Stimulated activated CD8-positive, alpha-beta memory T cell treated with anti-CD3 and anti-CD28 coated beads, Interleukin-7, amount 100 ng/mL, for 24 hours (primary cell): Measurements from ENCODE around the gene PIK3C2G.

Source experiments
- DNase-seq: peaks from one replicate; pipeline ENCODE4 v3.0.0-alpha.2; 2020; ENCODE audit warnings: low read depth

PIK3C2G gene

DNA sequence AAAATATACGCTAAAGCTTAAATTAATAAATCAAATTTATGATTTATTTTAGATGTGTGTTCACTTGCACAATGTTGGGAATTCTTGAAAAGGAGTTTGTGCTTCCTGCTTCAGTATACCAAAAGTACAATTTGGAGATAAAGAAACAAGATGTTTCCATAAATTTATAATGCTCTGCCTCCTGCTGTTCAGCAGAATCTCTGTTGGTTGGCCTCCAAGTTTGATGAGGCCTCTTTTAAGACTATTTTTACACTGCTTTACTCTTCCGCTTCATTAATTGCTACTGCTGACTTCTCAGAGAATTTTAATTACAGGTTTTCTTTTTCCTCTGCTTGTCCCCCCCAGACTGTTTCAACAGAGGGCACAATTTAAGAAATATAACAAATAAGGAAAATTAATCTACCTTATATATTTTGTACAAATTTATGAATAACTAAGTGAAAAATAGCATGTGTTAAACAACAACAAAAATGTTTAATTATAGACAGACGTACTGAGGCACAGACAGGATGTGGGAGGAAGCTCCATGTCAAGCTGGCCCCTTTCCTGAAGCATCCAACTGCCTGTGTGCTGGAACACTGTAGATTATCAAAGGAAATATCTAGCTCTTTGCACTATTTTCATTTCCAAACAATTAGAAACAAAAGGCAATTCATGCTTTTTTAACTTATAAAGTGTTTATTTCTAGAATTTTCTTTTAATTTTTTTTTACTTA lies 83.9 kb downstream of the PIK3C2G start:
- DNase-seq, result no peak

DNA sequence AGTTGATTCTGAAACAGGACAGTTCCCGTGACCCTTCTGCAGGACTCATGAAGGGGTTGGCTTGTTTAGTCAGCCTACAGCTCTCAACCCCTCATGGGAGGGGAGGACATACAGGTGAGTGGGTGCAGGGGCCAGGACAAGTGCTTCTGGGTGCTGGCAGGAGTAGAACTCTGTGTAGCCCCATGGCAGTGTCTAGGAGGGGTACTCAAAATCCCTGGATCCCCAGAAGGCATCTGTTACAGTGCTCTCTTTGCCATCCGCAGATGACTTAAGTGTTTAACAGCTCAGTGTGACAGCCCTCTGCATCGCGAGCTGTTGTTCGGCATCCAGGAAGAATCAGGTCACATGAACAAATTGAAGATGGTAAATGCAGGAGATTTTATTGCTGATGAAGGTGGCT lies 91.0 kb downstream of the PIK3C2G start:
- DNase-seq, result no peak

DNA sequence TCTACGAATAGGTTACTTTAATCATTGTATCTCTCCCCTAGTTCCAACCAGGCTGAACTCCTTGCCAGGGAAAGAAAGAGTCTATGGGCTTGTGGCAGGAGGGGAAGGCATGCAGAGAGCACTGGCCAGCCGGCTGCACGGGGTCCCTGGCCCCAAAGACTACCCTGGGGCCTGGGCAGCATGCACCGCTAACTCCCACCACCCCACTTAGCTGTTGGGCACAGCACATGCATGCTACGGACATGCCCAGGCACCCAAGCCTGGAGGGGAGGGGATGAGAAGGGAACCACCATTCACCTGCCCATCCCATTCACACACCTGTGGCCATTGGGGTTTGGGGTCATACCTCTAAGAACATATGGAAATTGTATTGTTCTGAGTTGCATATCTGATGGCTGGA lies 94.1 kb downstream of the PIK3C2G start:
- DNase-seq, result no peak

DNA sequence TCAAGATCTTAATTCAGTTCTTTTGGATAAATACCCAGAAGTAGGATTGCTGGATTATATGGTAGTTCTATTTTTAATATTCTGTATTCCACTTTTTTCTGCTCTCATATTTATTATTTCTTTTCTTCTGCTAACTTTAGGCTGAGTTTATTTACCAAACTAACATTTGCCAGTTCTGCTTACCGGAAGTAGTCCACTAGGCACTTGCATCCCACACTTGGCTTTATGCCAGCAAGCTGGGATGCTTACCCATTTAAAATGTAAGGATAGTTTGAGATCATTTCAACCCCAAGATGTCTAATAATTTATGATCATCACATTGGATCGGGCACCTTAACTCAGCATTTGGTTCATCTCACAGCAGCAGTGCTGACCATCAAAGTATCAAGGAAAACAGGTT lies 96.8 kb downstream of the PIK3C2G start:
- DNase-seq, result no peak

DNA sequence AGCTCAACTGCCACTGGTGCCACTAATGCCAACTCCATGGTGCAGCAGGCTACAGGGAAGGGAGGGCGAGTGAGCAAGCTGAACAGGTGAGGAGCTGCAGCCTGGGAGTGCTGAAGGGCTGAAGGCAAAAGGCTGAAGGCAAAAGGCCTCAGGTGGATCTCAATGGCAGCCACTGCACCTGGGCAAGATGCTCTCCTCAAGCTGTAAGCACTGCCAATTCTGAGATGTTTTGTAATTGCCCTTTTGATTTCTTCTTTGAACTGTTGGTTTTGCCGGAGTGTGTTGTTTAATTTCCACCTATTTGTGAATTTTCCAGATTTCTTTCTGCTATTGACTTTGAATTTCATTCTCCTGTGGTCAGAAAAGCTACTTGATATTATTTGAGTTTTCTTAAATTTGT lies 97.6 kb downstream of the PIK3C2G start:
- no peak for DNase-seq

DNA sequence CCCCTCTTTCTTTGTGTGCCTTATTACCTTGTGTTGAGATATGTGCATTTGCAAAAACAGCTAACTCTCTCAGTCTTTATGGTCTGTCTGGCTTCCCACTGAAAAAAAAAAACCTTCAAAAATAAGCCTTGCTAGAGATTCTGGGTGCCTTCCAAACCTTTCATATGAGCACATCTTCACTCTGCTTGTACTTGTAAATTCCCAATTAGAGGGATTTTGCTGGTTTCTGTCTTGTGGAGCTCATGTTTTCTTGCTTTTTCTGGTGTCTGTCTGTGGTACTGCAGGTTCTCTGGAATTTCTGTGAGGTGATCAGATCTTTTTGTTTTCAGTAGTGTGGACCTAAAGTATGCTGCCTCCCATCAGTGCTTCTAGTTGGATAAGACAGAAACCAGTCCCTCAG lies 100.1 kb downstream of the PIK3C2G start:
- DNase-seq, result no peak

DNA sequence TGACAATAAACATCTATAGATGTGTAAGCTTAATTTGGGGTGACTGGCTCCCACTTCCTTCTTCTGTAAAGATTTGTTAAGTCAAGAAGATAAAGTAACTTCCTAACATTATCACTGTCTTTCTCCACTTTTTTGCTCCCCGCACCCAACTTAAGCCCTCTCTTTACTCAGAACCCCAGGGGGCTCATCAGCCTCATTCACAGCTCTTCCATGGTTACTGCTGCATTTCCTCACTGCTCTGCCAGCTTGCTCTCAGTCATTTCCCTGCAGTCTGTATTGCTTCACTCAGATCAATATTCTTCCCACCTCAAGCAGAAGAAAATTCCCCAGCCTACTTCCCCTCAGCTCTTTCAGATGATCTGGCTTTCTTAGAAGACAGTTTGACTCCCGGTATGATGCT lies 102.0 kb downstream of the PIK3C2G start:
- no peak for DNase-seq

DNA sequence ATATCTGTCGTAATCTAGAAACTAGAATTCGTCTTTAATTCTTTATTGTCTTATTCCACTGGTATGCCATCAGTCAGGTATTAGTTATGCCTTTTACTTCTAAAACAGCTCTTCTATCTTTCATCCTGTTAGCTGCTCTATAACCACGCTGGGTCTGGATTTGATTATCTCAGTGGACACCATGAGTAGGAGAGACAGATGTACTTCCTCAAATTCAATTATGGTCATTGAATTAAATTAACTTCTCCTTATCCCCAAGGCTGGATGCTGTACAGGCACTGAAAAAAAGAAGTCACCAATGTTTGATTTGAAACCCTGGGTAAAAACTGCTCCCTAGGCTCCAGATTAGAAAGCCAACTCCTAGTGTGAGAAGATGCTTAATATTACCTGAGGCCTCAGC lies 107.3 kb downstream of the PIK3C2G start:
- no peak for DNase-seq

DNA sequence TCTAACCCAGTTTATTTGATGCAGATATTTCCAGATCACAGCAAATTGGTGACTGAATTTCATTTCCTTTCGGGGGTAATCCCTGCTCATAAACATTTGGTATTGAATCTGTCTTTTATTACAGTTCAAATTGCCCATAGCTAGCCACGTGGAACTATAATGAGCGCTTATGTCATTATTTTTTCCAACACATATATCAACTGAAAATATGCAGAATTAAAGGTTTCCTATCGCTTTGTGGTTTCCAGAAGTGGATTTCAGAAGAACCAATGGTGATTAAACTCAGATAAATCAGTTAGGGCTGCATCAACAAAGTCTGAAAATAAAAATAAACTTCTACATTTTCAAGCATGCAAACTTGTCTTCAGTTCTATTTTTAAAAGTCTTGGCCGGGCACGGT lies 111.9 kb downstream of the PIK3C2G start:
- no peak for DNase-seq

DNA sequence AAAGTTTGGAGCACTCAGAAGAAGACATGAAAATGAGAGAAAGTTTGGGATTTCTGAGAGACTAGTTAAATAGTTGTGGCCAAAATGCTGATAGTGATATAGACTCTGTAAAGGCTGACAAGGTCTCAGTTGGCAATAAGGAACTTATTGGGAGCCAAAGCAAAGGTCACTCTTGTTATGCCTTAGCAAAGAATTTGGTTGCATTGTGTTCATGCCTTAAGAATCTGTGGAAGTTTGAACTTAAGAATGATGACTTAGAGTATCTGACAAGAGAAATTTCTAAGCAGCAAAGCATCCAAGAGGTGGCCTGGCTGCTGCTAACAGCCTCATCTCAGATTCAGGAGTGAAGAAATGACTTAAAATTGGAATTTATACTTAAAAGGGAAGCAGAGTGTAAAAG lies 113.8 kb downstream of the PIK3C2G start:
- no peak for DNase-seq

DNA sequence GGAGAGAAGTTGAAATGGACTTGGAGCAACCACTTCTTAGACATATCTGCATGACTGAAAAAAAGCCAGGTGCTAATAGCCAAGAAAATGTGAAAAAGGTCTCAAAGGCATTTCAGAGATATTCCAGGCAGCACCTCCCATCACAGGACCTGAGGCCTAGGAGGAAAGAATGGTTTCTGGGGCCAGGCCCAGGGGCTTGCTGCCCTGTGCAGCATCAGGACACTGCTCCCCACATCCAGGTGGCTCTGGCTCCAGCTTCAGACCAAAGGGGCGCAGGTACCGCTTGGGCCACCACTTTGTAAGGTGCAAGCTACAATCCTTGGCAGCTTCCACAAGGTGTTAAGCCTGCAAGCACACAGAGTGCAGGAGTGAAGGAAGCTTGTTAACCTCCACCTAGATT lies 114.3 kb downstream of the PIK3C2G start:
- DNase-seq, result no peak

DNA sequence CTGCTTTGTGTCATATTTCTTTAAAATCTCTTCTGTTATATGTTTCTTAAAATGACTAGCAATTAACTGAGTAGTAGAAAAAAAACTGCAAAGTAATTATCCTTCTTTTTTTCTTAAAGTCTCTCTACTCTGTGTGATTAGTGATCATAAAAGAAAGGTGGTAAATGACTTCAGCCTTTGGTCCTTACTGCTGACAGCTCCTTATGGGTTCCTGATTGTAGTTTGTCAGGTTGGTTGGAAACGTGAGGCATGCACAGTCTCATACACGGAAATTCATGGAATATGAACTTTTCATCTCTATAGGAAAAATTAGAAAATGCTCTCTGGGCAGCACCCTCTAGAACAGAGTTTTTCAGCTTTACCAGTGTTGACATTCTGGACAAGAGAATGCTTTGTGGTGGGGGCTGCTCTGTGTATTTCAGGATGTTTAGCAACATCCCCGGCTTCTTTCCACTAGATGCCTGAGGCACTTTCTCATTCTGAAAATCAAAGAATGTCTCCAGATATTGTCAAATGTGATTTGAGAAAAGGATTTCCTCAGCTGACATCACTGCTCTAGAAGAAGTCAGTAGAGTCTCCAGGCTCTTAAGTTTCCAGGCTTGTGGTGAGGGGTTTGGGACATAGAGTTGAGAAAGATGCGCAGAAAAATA lies 121.0 kb downstream of the PIK3C2G start:
- no peak for DNase-seq

DNA sequence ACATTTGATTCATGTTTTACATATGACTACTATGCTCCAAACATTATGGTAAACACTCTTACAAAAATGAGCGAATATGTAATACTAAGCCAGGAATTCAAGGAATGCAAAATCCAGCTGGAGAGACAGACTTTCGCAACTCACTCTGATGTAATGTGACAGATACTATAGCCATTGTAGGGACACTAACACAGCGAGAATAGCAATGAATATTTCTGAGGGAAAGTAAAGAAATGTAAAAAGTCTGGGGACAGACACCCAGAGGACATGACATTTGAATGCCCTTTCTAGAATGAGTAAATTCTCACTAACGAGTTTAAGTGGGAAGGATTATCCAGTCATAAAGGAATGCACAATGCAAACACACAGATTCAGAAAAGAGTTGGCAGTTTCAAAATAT lies 121.9 kb downstream of the PIK3C2G start:
- no peak for DNase-seq

DNA sequence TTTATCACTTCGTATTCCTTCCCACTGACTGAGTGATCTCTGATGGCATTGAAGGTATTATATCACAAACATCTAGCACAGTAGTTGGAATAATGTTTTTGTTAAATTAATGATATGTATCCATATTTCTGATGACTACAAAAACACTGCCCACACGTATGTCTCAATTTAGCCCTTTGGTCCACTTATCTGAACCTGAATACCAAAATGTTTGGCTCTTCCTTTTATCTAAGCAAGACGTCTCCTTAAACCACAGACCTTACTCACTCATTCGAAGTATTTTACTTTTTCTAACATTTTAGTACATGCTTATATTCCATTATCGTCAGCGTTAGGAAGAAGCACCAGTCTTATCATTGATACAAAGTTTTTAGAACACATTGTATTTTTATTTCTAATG lies 126.4 kb downstream of the PIK3C2G start:
- DNase-seq, result no peak

DNA sequence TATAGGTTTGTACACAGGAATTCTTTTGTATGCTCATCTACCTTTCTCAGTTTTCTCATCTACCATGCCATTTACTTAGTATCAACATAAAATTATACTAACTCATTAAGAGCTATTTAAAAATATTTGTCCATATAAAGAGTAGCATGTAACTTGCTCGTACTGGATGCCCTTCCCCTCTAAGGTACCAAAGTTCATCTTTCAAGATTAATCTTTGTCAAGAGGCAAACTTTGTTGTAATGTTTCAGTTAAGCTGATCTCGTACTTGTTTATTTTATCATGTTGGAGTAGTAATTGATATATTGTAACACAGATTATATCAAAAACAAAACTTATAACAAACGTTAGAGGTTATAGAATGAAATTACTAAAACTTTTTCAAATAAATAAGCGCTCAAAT lies 128.5 kb downstream of the PIK3C2G start:
- DNase-seq, result no peak

DNA sequence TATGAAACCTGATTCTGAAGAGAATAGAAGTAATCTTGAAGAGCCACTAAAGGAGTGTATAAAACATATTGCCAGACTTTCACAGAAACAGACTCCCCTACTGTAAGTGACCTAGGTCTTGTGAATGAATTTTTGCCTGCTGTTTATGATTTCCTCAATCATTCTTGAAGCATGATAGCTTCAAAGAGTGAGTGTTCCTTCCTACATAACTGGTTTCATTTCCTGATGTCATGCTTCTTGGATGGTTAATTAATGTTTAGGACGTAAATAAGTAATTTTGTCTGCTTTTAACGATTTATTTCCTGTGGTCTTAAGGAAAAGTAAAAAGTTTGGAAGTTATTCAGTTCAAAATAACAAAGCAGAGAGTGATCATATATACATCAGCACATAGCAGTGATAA lies 129.8 kb downstream of the PIK3C2G start:
- DNase-seq, result no peak

DNA sequence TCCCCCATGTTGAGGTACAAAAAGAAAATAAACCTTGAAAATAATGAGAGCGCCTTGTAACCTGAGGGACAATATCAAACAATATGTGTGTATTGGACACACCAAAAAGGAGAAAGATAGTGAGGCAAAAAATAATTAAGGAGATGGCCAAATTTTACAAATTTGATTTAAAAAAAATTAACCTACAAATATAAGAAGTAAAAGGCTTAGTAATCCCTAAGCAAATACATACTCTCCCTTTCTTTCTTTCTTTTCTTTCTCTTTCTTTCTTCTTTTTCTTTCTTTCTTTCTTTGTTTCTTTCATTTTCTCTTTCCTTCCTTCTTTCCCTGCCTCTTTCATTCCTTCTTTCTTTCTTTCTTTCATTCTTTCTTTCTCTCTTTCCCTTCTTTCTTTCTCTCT lies 133.4 kb downstream of the PIK3C2G start:
- no peak for DNase-seq

DNA sequence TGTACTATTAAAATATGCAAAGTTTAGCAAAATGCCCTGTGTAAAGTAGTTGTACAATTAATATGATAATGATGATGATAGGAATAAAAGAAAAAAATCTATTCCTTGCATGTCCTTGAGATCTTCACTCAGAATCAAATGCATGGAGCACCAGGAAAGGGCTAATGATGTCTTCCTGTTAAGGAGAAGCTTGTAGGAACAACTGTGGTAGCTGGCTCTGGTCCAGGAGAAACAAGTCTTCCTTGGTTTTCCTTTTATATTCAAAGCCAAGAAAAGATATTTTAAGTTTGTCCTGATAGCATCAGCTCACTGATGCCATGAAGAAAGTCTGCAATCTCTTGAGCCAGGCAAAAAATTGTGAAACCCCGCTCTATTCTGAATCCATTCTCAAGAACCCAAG lies 138.9 kb downstream of the PIK3C2G start:
- no peak for DNase-seq

DNA sequence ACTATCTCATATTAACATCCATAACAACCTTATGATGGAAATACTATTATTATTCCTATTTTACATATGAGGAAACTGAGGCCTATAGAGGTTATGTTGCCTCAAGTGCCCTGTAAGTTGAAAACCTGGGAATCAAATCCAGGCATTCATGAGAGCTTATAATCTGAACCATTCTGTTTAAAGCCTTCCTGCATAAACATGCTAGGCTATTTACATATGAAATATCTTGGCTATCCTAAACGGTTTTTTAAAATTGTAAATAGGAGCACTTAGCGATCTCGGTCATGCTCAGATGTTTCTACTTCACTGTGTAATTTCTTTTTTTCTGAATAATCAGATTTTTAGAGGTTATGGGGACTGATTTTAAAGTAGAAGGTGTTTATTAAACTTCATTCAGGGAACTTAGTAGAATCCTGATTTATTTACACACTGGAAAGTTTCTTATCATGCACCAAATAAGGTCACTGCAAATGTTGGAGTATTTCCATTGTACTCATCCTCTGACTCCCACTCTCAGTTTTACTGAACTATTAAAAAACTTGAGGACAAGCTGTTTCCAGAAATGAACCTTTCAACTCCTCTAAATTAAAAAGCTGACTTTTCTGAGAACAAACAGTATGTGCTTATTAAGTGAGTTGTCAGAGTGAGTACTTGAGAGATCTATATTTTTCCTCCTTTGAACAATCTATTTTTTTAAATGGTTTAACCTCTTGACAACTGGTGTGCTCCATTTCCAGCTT lies 141.7 kb downstream of the PIK3C2G start:
- DNase-seq, result no peak

DNA sequence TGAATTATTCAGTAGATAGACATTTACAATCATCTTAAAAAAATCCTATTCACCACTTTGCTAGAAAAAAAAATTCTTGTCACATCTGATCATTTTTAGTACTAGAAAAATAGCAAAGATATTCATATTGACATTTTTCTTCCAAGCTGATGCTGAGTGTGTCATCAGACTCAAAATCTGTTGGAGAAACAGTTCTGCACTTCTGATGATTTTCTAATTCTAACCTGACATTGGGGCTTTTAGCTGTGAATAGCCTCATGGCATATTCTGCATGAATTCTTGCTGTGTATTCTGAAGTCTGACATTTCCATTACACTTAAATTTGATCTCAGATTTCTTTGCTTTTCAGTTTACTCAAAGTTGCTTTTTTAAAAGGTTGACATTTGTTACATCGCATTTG lies 150.1 kb downstream of the PIK3C2G start:
- DNase-seq, result no peak

DNA sequence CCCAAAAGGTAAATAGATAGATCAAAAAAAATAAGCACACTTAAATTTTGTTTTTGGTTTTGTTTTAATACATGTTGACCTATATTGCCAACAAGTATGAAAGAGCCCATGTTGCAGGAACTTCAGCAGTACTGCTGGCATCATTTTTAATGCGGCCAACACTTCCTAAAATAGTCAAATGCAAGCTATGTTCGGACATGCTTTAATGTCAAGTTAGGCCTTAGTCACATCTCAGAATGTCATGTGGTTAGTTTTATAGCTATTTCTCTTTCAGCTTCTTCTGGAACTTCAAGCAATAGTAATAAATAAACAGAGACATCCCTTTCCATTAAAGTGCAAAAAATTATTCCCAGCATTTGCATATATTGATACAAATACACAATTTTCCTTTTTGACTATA lies 153.4 kb downstream of the PIK3C2G start:
- DNase-seq, result no peak

DNA sequence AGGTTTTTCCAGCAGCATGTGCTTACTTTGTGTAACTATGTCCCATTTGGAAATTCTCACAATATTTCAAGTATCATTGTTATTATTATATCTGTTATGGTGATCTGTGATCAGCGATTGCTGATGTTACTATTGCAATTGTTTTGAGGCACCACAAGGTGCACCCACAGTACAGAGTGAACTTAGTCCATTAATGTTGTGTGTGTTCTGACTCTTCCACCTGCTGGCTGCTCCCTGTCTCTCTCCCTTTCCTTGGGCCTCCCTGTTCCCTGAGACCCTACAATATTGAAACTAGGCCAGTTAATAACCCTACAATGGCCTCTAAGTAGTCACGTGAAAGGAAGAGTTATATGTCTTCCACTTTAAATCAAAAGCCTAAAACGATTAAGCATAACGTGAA lies 153.9 kb downstream of the PIK3C2G start:
- no peak for DNase-seq

DNA sequence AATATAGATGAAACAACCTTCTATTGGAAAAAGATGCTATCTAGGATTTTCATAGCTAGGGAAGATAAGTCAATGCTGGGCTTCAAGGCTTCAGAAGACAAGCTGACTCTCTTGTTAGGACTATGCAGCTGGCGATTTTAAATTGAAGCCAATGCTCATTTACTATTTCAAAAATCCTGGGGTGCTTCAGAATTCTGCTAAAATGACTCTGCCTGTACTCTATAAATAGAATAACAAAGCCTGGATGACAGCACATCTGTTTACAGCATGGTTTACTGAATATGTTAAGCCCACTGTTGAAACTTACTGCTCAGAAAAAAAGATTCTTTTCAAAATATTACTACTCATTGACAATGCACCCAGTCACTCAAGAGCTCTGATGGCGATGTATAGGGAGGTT lies 155.1 kb downstream of the PIK3C2G start:
- no peak for DNase-seq

DNA sequence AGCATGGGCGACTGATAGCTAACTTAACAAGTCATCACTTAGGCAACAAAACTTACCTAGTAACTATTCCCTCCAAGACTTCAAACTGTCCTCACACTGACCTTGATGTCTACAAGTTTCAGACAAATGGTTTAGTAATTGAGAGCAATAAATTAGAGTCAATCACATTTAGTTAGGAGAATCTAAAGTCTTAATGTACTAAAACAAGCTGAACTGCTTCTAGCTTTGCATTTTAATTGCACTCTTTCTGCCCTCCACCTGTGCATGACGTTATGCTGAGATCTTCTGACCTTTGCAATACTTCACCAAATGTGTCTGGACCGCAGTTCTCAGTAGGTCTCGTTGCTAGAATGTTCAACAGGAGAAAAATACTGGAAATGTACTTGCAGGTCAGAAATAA lies 158.0 kb downstream of the PIK3C2G start:
- DNase-seq, result no peak
